Measurements from ENCODE around the gene KDM2A.
A peak's percentile ranks its signal among the peaks of the same experiment; 100 is the strongest.

The KDM2A gene

DNA sequence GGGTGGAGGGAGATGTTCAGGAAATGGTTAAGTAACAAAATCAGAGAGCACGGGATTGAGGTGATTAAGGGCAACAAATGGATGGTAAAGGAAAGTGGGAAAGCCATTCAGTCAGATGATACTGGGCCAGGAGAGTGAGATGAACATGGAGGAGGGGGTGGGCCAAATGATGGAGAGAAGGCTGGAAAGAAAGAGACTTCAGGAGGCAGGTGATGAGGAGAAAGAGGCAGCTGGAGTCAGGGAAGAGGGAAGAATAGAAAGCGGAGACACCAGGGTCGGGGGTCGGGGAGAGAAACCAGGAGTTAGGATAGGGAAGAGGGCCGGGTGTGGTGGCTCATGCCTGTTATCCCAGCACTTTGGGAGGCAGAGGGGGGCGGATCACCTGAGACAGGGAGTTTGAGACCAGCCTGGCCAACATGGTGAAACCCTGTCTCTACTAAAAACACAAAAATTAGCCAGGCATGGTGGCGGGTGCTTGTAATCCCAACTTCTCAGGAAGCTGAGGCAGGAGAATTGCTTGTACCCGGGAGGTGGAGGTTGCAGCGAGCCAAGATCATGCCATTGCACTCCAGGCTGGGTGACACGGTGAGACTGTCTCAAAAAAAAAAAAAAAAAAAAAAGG, 4.7 kb upstream of the KDM2A start:
- no peak overlapping the region for H3K4me3 ChIP-seq (ENCODE audit: low read depth, low read length)
- DNase-seq (ENCODE audit: low read depth), result no peak
- TF ChIP-seq POLR2A (IDR thresholded peaks at IDR 0.05; ENCODE audit: extremely low read depth, insufficient read length), result no peak
- TF ChIP-seq, protein P1, sequence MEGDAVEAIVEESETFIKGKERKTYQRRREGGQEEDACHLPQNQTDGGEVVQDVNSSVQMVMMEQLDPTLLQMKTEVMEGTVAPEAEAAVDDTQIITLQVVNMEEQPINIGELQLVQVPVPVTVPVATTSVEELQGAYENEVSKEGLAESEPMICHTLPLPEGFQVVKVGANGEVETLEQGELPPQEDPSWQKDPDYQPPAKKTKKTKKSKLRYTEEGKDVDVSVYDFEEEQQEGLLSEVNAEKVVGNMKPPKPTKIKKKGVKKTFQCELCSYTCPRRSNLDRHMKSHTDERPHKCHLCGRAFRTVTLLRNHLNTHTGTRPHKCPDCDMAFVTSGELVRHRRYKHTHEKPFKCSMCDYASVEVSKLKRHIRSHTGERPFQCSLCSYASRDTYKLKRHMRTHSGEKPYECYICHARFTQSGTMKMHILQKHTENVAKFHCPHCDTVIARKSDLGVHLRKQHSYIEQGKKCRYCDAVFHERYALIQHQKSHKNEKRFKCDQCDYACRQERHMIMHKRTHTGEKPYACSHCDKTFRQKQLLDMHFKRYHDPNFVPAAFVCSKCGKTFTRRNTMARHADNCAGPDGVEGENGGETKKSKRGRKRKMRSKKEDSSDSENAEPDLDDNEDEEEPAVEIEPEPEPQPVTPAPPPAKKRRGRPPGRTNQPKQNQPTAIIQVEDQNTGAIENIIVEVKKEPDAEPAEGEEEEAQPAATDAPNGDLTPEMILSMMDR (IDR thresholded peaks at IDR 0.05; ENCODE audit: low read depth, low read length), result no peak
- TF ChIP-seq MAX (IDR thresholded peaks at IDR 0.05; ENCODE audit: low read depth, low read length), result no peak
- no peak for TF ChIP-seq MYC (IDR thresholded peaks at IDR 0.05; ENCODE audit: low read depth, low read length)

DNA sequence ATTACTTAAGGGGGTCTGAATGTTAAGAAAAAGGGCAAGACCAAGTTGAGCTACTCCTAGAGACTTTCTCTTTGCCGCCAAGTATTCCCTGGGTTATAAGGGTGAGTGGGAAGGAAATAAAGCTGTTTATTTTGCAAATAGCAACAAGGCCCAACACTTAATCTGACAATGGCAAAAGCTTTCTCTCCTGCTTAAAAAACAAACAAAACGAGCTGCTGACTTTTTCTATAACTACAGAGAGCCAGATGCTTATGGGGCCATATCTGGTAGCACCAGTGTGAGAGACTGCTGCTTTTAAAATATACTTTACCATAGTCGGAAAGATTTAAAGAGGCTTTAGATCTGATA, 2.3 kb upstream of the KDM2A start:
- DNase-seq (ENCODE audit: low read depth), result no peak
- TF ChIP-seq MYC (IDR thresholded peaks at IDR 0.05; ENCODE audit: low read depth, low read length), result no peak
- H3K4me3 ChIP-seq (ENCODE audit: low read depth, low read length), result no peak overlapping the region

DNA sequence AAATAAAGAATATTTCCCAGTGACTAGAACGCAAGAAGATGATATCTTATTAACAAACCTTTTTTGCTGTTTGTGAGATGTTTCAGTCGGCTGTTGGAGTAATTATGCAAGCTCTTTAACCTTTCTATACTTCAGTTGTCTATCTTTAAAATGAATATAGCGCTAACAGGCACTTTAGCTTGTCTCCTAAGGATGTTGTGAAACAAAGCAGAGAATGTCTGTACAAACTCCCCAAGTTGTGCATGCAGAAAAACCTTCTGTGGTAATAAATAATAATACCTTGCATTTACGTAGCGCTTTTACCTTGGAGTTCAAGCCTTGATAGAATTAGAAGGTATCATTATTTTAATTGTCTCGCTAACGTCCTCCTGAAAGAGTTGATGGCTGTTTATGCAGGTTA, 1.9 kb upstream of the KDM2A start:
- no peak overlapping the region for H3K4me3 ChIP-seq (ENCODE audit: low read depth, low read length)
- peak; percentile 41 for DNase-seq (ENCODE audit: low read depth)
- no peak for TF ChIP-seq POLR2A (IDR thresholded peaks at IDR 0.05; ENCODE audit: extremely low read depth, insufficient read length)
- TF ChIP-seq, protein P1 (IDR thresholded peaks at IDR 0.05; ENCODE audit: low read depth, low read length), result no peak
- TF ChIP-seq MAX (IDR thresholded peaks at IDR 0.05; ENCODE audit: low read depth, low read length), result no peak
- TF ChIP-seq MYC (IDR thresholded peaks at IDR 0.05; ENCODE audit: low read depth, low read length), result no peak

- no peak for DNase-seq (ENCODE audit: low read depth)
- H3K4me3 ChIP-seq (ENCODE audit: low read depth, low read length), result no peak overlapping the region
- TF ChIP-seq MYC (IDR thresholded peaks at IDR 0.05; ENCODE audit: low read depth, low read length) (no peak), MAX (IDR thresholded peaks at IDR 0.05; ENCODE audit: low read depth, low read length) (no peak), POLR2A (IDR thresholded peaks at IDR 0.05; ENCODE audit: extremely low read depth, insufficient read length) (no peak)
- TF ChIP-seq, protein P1 (IDR thresholded peaks at IDR 0.05; ENCODE audit: low read depth, low read length), result no peak
Observed at GRCh38 chr11:67117672-67118180, 1.3 kb upstream of the KDM2A start.

GRCh38 chr11:67118181-67118766, 789 bp upstream of the KDM2A start:
- no peak overlapping the region for H3K4me3 ChIP-seq (ENCODE audit: low read depth, low read length)
- DNase-seq (ENCODE audit: low read depth), result no peak
- no peak for TF ChIP-seq MAX (IDR thresholded peaks at IDR 0.05; ENCODE audit: low read depth, low read length)

GRCh38 chr11:67119585-67120391, 725 bp downstream of the KDM2A start:
- H3K4me3 ChIP-seq (ENCODE audit: low read depth, low read length), result peak overlapping the region; percentile 100
- peak; percentile 57 for DNase-seq (ENCODE audit: low read depth)
- TF ChIP-seq POLR2A (IDR thresholded peaks at IDR 0.05; ENCODE audit: extremely low read depth, insufficient read length) (no peak), MYC (IDR thresholded peaks at IDR 0.05; ENCODE audit: low read depth, low read length) (no peak), MAX (IDR thresholded peaks at IDR 0.05; ENCODE audit: low read depth, low read length) (no peak)
- TF ChIP-seq, protein P1 (IDR thresholded peaks at IDR 0.05; ENCODE audit: low read depth, low read length), result no peak

Measured in NB4 (cell line).